Ramos (cell line): ENCODE results near the gene ZBTB32.

ENCODE experiments used
- in situ Hi-C: fragments of 300-500 bp; cut with MboI; formaldehyde crosslinking; loops from one replicate; pipeline ENCODE4 v1.14.3; 2022; ENCODE audit warnings: low sequenced_read_pairs; ENCODE audit not compliant: unreplicated experiment

The ZBTB32 gene

DNA sequence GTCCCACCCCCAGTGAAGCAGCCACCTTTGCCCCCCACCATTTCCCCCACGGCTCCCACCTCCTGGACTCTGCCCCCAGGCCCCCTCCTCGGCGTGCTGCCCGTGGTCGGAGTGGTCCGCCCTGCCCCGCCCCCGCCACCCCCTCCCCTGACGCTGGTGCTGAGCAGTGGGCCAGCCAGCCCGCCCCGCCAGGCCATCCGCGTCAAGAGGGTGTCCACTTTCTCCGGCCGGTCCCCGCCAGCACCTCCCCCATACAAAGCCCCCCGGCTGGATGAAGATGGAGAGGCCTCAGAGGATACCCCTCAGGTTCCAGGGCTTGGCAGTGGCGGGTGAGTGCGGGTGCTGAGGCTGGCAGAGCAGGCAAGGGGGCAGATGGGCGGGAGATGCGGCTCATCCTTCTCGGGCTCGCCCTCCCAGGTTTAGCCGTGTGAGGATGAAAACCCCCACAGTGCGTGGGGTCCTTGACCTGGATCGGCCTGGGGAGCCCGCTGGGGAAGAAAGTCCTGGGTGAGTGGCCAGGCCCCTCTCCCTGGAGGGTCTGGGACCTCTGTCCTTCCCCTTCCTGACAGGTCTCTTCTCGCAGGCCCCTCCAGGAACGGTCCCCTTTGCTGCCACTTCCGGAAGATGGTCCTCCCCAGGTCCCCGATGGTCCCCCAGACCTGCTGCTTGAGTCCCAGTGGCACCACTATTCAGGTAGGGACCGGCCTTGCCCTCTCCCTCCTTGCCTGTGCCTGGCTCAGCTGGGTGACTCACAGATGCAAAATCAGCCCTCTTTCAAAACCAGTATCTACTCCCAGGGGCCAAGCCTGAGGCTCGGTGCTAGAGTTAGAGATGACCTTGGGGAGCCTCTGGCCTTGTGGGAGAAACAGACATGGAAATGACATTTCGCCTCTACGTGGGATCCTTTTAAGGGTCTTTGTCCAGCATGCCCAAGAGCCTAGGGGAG, 29.1 kb downstream of the ZBTB32 start:
- in situ Hi-C loops, result no loop called here

DNA sequence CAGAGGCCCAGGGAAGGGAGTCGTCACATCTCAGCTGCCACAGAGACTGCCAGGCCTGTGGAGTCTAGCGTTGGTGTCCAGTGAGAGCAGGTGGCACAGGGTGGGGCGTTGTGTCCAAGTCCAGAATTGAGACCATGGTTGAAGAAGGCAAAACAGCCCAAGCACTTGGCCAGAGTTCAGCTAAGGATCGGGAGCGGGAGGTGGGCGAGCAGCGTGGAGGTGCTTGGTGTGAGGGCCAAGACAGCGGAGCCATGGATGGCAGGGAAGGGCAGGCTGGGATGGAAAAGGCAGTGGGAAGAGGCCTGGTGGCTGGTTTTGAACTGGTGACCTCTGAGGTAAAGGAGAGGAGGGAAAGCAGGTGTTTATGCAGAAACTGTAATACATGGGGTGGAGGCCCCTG, 29.9 kb downstream of the ZBTB32 start:
- in situ Hi-C loops, result no loop called here

DNA sequence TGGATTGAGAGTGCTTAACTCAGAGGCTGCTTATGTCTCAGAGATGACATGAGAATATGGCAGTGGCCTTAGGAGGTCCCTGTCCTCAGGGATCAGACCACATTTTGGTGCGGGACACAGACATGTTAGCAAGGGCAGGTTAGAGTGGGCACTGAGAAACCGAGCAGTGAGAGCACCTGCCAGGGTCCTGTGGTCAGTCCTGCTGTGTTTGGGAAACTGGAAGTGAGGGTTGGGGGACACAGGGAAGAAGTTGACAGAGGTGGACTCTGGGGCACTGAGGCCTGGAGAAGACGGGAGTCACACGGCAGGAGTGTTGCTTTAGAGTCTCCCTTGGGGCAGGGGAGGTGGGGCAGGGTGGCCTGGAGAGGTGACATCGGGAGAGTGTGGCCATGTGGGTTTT, 30.5 kb downstream of the ZBTB32 start:
- in situ Hi-C loops, result no loop called here

DNA sequence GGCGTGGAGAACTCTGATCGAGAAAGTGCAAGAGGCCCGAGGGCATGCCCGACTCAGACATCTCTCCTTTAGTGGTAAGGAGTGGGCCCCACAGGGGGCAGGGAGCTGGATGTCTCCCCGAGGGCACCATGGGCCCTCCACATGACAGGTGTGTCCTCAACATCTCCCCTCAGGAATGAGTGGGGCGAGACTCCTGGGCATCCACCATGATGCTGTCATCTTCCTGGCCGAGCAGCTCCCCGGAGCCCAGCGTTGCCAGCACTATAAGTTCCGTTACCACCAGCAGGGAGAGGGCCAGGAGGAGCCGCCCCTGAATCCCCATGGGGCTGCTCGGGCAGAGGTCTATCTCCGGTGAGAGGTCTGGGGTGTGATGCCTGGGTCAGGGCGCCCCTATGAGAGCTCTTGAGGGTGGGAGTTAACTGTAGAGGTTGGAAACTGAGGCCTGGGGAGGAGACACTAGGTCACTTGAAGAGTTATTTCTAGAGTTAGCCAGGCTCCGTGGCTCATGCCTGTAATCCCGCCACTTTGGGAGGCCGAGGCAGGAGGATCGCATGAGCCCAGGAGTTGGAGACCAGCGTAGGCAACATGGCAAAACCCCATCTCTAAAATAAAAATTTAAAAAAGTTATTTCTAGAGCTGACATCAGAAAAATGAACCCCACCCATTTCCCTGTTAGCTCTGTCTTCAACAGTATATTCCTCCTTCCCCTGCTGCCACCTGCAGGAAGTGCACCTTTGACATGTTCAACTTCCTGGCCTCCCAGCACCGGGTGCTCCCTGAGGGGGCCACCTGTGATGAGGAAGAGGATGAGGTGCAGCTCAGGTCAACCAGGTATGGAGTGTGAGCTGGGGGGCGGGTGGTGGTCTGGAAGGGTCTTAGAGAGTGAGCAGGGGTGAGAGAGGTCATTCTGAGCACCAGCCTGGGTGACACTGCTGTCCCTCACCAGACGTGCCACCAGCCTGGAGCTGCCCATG, 32.8 kb downstream of the ZBTB32 start:
- in situ Hi-C loops, result no loop called here

DNA sequence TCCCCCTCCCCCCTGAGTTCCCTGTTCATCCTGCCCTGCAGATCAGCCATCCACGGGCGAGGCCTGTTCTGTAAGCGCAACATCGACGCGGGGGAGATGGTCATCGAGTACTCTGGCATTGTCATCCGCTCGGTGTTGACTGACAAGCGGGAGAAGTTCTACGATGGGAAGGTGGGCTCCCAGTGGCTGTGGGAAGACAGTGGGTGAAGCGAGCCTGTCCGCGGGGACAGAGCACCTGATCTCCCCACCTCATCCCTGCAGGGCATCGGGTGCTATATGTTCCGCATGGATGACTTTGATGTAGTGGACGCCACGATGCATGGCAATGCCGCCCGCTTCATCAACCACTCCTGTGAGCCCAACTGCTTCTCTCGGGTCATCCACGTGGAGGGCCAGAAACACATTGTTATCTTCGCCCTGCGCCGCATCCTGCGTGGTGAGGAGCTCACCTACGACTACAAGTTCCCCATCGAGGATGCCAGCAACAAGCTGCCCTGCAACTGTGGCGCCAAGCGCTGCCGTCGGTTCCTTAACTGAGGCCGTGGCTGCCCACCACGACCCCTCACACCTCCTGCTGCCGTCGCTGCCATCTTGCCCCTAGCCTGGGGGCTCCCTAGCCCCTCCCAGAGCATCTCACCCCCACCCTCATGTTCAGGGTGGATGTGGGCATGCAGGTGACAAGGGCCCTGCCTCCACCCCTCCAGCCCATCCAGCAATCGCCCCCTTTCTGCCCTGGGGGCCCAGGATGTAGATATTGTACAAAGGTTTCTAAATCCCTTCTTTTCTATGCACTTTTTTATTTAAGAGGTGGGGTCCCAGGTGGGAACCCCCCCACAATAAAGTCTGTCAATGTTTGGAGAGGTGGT, 33.9 kb downstream of the ZBTB32 start:
- in situ Hi-C loops, result no loop called here

DNA sequence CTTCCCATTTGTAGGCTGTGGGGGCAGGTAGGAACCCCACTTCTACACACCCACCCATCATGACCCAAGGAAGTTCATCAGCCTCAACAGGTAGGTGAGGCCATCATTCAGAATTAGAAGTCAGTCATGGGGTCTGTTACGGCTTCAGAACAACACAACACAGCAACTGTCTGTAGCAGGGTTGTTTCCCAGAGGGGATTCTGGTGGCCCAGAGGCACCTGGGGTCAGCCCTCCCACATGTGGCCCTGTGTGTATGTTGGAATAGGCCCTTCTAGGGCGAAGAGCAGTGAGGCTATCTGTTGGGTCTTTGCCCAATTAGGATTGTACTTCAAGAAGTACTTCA, 34.5 kb downstream of the ZBTB32 start:
- in situ Hi-C loops, result no loop called here

DNA sequence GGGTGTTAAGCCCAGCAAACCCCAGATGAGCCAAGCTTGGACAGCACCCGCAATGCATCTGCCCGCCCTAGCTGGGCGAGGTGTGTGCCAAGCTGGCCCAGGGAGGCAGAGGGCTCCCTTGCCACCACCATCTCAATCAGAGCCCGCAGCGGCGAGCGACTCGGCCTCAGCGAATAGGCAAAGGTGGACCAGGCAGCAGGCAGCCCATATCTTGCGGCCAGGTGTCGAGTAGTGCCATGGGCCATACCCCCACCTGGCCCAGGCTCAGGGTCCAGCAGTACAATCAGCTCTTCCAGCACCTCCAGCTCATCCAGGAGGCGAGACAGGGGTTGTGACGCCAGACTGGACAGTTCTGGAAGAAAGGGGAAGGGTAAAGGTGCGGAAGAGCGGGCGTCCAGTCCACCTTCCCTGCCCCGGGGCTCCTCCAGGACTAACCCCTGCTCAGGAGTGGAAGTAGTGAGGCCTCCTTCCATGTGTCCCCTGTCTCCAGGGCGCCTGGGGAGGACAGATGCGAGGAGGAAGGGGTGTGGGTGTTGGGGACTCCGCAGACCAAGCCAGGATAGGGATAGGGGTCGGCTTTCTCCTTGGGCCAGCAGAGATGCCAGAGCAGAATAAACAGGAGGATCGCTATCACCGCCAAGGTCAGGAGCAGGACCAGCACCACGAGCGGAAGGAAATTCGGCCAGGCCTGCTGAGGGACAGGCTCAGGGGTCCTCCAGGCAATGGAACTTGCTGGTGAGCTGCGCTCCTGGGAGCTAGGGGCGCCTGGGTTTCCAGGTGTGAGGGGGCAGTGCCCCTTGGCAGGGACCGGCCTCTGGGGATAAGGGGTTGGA, 35.1 kb downstream of the ZBTB32 start:
- in situ Hi-C loops, result no loop called here

DNA sequence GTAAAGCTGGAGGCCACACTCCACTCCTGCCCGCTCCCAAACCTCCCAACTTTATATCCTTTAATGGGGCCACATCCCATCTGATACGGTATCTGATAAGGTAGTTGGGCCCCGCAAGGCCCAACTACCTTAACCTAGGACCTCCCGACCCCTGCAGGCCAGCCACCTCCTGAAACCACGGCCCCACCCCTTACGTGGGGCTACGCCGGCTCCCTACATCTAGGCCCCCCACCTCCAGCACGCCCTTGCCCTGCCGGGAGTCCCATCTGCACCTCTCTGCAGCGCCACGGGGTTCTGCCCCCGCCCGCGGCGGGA, 35.7 kb downstream of the ZBTB32 start:
- in situ Hi-C loops, result no loop called here

DNA sequence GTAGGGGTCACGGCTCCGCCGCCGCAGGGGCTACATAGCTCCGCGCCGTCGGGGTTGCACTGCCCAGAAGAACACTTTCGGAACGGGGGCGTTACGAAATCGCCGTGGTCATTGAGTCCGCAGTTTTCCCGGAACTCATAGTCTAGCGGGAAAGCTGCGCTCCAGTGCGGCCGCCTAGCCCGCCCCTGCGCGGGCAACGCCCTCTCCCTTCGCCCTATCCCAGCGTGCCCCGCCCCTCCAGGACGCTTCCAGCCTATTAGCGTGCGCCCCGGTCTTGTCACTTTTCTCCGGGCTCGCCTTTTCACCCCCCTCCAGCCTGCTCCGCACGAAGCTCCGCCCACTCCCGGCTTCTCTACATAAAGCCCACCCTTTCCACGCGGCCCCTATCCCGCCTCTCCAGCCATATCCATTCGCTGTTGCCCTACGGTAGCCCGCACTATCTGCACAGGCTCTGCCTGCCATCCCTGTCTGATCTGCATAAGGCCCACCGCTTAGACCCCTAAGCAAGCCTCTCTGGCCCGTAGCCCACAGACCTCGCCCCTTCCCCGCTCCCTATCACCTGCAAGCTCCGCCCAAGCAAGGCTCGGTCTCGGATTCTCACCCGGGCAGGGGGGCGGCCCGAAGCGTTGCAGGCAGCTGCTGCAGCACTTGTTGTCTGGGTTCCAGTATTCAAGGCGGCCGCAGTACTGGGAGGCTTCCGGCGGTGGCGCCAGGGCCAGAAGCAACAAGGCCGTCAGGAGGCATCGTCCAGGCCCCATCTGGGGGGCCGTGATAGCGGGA, 36.3 kb downstream of the ZBTB32 start:
- in situ Hi-C loops, result no loop called here

DNA sequence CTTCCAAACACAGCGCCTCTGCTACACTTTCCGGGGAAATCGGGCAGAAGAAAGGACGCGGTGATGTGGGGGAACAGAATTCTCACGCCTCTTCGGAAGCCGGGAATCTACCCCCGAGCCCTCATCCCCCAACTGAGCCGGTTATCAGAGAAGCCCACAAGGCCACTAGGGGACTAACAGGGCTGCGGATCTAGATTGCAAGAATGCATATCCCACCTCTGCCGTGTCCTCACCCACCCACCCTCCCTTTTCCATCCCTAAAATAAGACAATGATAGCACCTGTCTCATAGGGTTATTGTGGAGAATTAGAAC, 36.8 kb downstream of the ZBTB32 start:
- in situ Hi-C loops, result no loop called here

DNA sequence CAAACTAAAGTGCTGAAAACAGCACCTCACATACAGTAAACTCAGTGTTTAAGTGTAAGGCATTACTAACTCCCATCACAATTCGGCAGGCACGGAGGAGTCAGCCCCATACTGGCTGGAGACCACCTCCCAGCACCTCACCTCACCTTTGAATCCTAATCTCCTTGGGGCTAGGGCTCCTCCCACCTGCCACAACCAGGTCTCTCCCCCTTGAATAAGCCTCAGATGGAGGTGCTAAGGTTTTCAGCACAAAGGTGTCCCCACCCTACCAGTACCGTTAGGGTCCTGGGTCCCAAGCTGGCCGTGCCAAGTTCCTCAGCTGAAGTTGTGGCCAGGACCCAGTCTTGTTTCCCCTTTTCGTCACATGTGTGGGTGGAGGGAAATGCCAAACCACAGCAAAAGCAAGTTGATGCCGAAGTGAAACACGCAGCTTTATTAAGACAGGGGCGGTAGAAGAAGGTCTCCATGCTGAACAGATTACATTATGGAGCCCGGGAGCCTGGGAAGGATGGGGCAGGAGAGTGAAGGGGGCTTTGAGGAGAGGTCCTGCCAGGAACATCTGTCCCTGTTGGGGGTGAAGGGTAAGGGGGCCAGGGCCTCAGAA, 37.9 kb downstream of the ZBTB32 start, which contains the start of gene IGFLR1:
IGFLR1 (minus strand) TSS at position 332 of the 604 bp plus-strand sequence. CDS start 1,272 bp downstream, outside the sequence.
- in situ Hi-C loops, result no loop called here

DNA sequence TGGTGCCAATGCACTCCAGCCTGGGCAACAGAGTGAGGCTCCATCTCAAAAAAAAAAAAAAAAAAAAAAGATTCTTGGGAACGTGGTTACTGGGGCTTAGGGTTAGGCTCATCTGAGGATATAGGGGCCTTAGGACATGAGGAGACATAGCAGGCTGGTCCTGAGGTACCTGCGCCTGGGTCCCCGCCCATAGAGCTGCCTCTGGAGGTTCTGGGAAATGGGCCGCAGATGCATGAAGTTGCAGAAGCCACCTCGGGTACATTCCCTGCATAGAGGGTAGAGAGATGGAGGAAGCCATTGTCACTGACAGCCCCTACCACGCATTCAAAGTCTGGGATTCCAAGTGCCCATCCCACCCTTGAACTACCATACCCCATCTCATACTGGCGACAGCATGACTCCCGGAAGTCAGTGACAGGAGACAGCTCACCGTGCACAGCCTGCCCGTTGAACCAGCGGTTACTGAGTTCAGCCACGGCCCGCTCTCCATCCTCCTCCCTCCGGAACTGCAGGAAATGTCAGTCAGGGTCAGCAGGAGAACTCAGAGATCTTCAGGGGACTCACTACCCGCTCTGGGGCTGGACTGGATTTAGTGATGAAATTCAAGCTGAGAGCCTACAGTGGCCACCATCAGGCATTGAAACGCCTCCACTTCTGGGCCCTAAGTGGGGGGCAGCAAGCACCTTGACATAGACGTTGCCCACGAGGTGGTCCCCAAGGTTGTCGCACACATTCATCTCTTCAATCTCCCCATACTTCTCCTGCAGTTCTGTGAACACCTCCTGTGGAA, 39.5 kb downstream of the ZBTB32 start:
- in situ Hi-C loops, result no loop called here

DNA sequence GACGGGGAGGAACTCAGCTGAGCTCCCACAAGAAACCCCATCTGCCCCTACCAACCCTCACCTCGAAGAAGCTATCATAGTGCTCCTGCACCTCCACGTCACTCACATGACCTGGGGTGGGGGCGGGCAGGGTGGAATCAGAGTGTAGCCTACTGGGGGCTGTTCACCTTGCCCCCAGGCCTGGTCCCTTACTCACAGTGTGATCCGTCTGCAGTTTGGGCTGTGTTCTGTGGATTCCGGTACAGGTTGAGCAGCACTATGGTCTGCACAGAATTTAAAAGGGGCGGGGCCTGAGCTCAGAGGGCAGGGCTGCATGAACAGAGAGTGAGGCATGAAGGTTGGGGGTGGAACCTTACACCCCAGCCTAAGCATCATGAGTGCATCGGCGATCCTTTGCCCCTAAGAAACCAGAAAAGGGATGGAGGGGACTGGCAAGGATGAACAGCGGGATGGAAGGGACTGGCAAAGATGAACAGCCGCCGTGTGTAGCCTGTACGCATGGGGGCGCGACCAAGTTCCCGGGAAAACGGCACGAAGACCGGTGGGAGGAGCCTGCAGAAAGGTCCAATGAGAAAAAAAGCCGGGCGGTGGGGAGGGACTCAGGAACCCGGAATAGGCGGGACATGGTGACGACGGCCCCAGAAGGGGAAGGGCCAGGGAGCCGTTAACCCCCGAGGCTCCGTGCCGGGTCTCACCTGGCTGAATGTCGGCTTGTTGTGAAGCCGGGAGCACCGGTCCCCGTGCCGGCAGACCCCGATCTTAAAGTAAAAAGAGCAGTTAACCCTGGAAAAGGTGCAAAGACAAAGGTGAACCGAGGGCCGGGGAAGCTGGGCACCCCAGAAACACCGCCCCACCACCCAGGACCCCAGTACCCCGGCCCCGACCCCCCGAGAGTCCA, 40.3 kb downstream of the ZBTB32 start:
- in situ Hi-C loops, result no loop called here

DNA sequence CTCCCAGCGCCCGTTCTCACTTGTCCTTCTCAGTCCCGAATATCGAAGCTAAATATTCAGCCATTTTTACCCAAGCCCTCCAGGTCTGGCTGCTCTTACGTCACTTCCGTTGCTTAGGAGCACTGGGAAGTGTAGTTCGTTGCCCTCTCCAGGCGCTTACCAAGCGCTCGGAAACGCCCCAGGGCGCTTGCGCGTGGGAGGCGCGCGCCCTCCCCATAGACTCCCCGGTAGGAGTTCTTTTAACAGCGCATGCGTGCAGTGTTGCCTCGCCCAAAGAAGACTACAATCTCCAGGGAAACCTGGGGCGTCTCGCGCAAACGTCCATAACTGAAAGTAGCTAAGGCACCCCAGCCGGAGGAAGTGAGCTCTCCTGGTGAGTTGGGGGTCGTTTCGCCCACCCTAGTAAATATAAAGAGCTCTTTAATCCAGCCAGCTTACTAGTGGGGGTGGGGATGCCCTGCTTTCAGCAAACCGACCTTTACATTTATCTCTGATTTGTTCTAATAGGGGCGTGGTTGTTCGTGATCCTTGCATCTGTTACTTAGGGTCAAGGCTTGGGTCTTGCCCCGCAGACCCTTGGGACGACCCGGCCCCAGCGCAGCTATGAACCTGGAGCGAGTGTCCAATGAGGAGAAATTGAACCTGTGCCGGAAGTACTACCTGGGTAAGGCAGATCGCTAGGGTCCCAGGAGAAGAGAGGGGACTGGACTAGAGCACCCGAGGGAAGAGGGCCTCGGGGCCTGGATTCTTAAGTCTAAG, 41.1 kb downstream of the ZBTB32 start, which contains the start of the genes PSENEN and U2AF1L4:
PSENEN (plus strand) TSS at position 324 of the 759 bp plus-strand sequence; CDS start at position 604, 280 bp downstream.
U2AF1L4 (minus strand) TSS at position 91 of the 759 bp plus-strand sequence; CDS start at position 64, 27 bp downstream.
- in situ Hi-C loops, result no loop called here

DNA sequence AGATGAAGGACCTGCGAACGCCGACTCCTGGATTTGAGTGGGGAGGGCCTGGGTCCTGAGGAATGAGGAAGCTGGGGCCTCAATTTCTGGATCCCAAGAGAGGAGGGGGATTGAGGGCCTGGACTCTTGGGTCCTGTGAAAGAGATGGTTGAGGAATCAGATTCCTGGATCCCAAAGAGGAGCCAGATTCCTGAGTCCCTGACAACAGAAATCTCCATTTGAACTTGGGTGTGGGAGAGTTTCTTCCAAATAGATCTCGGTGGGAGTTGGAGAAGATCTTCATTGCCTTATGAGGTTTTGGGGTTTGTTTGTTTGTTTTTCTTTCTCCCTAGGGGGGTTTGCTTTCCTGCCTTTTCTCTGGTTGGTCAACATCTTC, 41.7 kb downstream of the ZBTB32 start:
- in situ Hi-C loops, result no loop called here

DNA sequence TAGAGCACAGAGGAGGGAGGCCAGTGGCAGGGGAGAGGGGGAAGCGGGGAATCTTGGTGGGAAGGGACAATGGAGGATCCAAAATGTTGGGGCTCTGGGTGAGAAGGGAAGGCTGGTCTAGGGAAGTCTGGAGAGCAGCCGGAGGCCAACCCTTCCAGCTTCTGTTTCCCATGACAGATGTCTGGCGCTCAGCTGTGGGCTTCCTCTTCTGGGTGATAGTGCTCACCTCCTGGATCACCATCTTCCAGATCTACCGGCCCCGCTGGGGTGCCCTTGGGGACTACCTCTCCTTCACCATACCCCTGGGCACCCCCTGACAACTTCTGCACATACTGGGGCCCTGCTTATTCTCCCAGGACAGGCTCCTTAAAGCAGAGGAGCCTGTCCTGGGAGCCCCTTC, 42.2 kb downstream of the ZBTB32 start:
- in situ Hi-C loops, result no loop called here
